ELR (cell line): ENCODE results near the gene SLC25A33.

Experiments used
- DNase-seq: peaks from one replicate; pipeline ENCODE4 v3.0.0-alpha.2; 2015; ENCODE audit warnings: low read depth

The SLC25A33 gene

GRCh38 chr1:9589144-9589718 is 50.0 kb downstream of the SLC25A33 start:
- peak; percentile 51 for DNase-seq

- peak; percentile 54 for DNase-seq
These were observed 50.5 kb downstream of the SLC25A33 start for GRCh38 chr1:9589719-9590157.

GRCh38 chr1:9590201-9590600 is 50.9 kb downstream of the SLC25A33 start:
- no peak for DNase-seq

- no peak for DNase-seq
These were observed 51.8 kb downstream of the SLC25A33 start for GRCh38 chr1:9590945-9591668.

GRCh38 chr1:9591669-9592509 is 52.6 kb downstream of the SLC25A33 start:
- DNase-seq: no peak

GRCh38 chr1:9592510-9593075 is 53.3 kb downstream of the SLC25A33 start:
- no peak for DNase-seq

GRCh38 chr1:9593147-9593491 is 53.9 kb downstream of the SLC25A33 start:
- DNase-seq: no peak

- peak; percentile 63 for DNase-seq
These were observed 54.5 kb downstream of the SLC25A33 start for GRCh38 chr1:9593492-9594465.

GRCh38 chr1:9594471-9595155 is 55.3 kb downstream of the SLC25A33 start:
- no peak for DNase-seq

GRCh38 chr1:9595156-9595967 is 56.1 kb downstream of the SLC25A33 start:
- DNase-seq: no peak

- DNase-seq: no peak
These were observed 56.7 kb downstream of the SLC25A33 start for GRCh38 chr1:9595968-9596340.

GRCh38 chr1:9596415-9597123 is 57.3 kb downstream of the SLC25A33 start:
- no peak for DNase-seq

- DNase-seq: no peak
These were observed 58.4 kb downstream of the SLC25A33 start for GRCh38 chr1:9597361-9598315.

GRCh38 chr1:9598316-9598700 is 59.0 kb downstream of the SLC25A33 start:
- no peak for DNase-seq

- no peak for DNase-seq
These were observed 60.5 kb downstream of the SLC25A33 start for GRCh38 chr1:9599741-9600140.

GRCh38 chr1:9600861-9601834 is 61.9 kb downstream of the SLC25A33 start:
- no peak for DNase-seq
